RWPE1 (cell line): ENCODE results near the gene TMBIM6.
A peak's percentile ranks its signal among the peaks of the same experiment; 100 is the strongest.

ENCODE experiments used
- CTCF ChIA-PET: fragments of 350-600 bp; sonication (Branson Sonifier 250); formaldehyde crosslinking; extraction: SDS; loops from one replicate; lab custom pipeline; 2021; lab: Yijun Ruan, JAX
- POLR2A ChIA-PET: fragments of 400-600 bp; formaldehyde crosslinking; extraction: SDS; loops from one replicate; lab custom pipeline; 2020; ENCODE audit warnings: antibody characterized with exemption; ENCODE audit not compliant: low non-redundant PET; lab: Yijun Ruan, JAX
- DNase-seq: peaks from one replicate; pipeline ENCODE4 v3.0.0; 2012; ENCODE audit warnings: low spot score
- H3K27ac ChIP-seq: fragments of 450-650 bp; 2 replicates; pipeline ENCODE4 v1.5.1; 2017
- TF ChIP-seq, protein P1 (sequence below): fragments of 450-650 bp; conservative IDR thresholded peaks from 2 replicates; pipeline ENCODE4 v1.5.1; 2017; ENCODE audit warnings: low read depth, mild to moderate bottlenecking

TMBIM6 gene

DNA sequence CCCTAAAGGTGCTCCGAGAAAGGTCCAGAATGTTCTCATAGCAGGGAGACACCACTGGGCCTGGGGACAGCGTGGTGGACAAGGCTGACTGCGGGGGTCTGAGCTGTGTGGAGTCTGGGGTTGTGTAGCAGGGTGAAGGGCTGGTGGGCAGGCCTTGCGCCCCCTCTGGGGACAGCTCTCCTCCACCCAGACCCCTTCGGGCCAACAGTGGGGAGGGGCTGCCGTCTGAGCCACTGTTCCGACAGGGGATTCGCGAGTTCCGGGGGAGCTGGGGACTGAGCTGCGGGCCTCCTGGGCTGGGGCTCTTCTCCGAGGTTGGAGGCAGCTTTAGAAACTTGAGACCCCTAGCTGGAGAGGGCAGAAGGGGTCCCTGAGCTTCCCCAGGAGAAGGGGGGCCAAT, 54.8 kb downstream of the TMBIM6 start:
- POLR2A ChIA-PET, result interaction anchor here (0.5 to 1.1 kb wide), 2 partner anchors 47 to 588 kb away, joined by 3 read pairs; partner anchors contain the start of gene BCDIN3D
- H3K27ac ChIP-seq, result no peak overlapping the region
- TF ChIP-seq, protein P1, sequence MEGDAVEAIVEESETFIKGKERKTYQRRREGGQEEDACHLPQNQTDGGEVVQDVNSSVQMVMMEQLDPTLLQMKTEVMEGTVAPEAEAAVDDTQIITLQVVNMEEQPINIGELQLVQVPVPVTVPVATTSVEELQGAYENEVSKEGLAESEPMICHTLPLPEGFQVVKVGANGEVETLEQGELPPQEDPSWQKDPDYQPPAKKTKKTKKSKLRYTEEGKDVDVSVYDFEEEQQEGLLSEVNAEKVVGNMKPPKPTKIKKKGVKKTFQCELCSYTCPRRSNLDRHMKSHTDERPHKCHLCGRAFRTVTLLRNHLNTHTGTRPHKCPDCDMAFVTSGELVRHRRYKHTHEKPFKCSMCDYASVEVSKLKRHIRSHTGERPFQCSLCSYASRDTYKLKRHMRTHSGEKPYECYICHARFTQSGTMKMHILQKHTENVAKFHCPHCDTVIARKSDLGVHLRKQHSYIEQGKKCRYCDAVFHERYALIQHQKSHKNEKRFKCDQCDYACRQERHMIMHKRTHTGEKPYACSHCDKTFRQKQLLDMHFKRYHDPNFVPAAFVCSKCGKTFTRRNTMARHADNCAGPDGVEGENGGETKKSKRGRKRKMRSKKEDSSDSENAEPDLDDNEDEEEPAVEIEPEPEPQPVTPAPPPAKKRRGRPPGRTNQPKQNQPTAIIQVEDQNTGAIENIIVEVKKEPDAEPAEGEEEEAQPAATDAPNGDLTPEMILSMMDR, result no peak
- CTCF ChIA-PET, result interaction anchor here (0.5 kb wide), 1 partner anchor 27 kb away, joined by 5 read pairs; no protein-coding TSS in a partner anchor
- DNase-seq, result no peak

DNA sequence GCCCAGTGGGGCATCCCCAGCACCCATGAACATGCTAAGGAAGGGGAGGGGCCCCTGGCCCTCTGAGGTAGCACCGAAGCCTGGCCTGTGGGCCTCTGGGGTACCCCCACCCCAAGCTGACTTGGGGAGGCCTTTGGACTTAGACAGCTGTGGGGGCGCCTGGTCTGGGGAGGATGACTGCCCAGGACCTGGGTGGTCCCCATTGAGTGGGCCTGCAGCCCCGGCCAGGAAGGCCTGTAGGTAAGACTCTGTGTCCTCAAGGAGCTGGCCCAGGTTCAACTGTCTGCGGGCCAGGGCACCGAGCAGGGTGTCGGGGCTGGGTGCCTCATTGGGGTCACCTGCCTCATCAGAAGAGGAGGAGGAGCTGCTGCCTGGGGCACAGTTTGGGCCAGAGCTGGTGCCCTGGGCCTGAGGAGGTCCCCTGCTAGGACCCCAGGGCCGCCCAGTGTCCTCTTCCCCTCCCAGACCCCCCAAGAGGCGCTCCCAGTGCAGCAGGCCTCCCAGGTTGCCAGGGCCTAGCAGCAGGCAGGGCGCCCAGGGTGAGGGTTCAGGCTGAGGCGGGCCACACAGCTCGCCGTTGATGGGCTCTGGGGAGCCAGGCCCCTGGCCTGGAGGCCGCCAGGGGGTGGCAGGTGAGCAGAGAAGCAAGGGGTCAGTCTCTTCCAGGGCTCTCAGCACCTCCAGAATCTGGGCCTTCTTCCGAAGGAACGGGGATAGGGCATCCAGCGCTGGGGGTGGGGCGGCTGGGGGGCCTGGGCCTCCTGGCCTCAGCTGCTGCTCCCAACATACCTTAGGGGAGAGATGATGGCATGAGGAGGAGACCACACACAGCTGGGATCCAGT, 55.5 kb downstream of the TMBIM6 start:
- TF ChIP-seq, protein P1, result no peak
- ChIA-PET POLR2A (interaction anchor here (0.5 to 1.1 kb wide), 2 partner anchors 46 to 589 kb away, joined by 3 read pairs; partner anchors contain the start of gene BCDIN3D), CTCF (no interaction called here)
- no peak for DNase-seq
- H3K27ac ChIP-seq, result peak overlapping the region; percentile 15

DNA sequence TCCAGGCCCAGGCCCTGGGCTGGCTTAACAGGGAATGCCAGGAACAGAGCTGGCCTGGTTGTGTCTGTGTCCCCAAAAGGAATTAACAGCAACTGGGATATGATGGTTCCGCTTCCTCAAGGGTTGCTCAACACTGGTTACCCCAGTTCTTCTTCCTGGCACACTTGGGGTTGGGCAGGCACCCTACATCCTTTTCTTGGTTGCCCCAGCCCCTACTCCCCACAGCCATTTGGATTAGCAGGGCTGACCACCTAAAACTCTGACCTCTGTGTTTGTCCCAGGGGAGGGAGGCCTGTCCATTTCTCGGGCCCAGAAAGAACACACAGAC, 56.1 kb downstream of the TMBIM6 start:
- ChIA-PET CTCF (interaction anchor here (0.7 kb wide), 1 partner anchor 827 kb away, joined by 4 read pairs; no protein-coding TSS in a partner anchor), POLR2A (no interaction called here)
- no peak for DNase-seq
- TF ChIP-seq, protein P1, result no peak
- peak overlapping the region; percentile 15 for H3K27ac ChIP-seq

DNA sequence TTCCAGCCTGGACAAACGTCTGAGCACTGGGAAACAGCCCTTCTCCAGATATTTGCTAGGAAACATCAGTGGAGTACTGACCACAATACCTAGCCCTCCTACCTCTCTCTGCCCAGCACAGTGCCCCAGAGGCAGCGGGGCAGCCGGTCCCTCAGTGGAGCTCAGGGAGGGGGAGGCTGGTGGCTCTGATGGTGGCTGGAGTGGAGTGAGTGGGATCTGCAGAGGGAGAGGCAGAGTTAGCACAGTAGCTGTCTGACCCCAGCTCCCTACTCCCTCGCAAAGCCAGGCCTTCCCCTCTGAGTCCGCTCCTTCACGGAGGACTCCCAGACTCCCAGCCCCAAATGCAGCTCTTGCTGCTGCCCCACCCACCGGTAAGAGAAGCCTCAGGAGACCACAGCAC, 56.9 kb downstream of the TMBIM6 start:
- peak overlapping the region; percentile 21 for H3K27ac ChIP-seq
- DNase-seq, result no peak
- POLR2A ChIA-PET, result no interaction called here
- CTCF ChIA-PET, result interaction anchor here (0.7 to 2.1 kb wide), 3 partner anchors 20 to 827 kb away, joined by 4 to 7 read pairs (median 6); no protein-coding TSS in a partner anchor
- TF ChIP-seq, protein P1, result no peak

DNA sequence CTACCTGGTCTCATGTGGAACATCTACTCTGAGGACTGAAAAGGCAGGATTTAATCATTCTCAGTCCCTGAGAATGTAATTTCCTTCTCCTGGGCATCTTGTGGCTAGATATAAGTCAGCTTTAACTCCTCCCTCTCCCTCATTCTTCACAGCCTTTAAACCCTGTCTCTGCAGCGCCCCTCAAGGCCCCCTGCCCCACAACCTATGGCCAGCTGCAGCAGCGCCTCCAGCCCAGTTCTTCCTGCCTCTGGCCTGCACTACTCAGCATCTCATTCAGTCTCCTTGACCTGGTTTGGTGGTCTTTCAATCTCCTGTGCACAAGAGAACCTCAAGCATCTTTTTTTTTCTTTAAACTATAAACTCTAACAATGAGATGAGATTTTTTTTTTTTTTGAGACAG, 57.6 kb downstream of the TMBIM6 start:
- DNase-seq, result no peak
- peak overlapping the region; percentile 21 for H3K27ac ChIP-seq
- CTCF ChIA-PET, result interaction anchor here (0.6 to 2.1 kb wide), 3 partner anchors 21 to 146 kb away, joined by 5 to 7 read pairs (median 6); no protein-coding TSS in a partner anchor
- POLR2A ChIA-PET, result no interaction called here
- TF ChIP-seq, protein P1, result no peak

DNA sequence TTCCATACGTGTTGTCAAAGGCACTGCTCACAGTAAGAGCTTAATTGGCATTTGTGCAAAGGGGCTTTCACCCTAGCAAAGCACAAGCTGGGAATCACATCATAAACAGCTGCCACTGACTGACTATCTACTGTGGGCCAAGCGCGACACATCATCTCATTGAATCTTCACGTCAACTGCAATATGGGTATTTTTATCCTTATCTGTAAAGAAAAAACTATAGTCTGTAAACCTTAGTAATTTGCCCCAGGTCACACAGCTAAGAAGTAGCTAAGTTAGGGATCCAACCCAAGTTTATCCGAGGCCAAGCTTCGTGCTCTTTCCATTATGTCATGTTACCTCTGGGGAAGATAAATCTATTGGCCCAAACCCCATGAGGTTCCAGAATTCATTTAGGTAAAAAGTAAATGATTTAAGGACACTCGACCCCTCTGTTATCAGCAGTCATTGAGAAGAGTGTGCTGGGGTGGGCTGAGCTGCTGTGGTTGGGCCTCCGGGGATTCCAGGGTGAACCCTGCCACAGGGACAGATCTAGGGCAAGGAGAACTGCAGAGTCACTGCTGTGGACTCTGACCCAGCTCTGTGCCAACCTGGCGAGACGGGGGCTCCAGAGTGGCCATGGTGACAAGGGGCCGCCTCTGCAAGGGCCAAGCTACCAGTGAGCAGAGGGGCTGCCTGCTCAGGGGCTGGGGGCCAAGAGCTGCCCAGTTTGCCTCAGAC, 59.2 kb downstream of the TMBIM6 start:
- TF ChIP-seq, protein P1, result no peak
- CTCF ChIA-PET, result interaction anchor here (1.0 kb wide), 1 partner anchor 23 kb away, joined by 3 read pairs; no protein-coding TSS in a partner anchor
- H3K27ac ChIP-seq, result peak overlapping the region; percentile 9; the same call in 1 of the 2 replicates
- POLR2A ChIA-PET, result no interaction called here
- DNase-seq, result no peak
